Loucy (cell line): ENCODE measurements around the gene KRT12.
A peak's percentile ranks its signal among the peaks of the same experiment; 100 is the strongest.

Experiments
- H2AFZ ChIP-seq: fragments of 200-600 bp; sonication (generic); 2 replicates; pipeline ENCODE4 v1.6.0; 2016; ENCODE audit warnings: antibody characterized with exemption, mild to moderate bottlenecking, low read length, moderate library complexity
- H3F3A ChIP-seq: fragments of 200-600 bp; 2 replicates; pipeline ENCODE4 v1.6.0; 2016; ENCODE audit warnings: antibody characterized with exemption, low read depth, mild to moderate bottlenecking
- H3K27me3 ChIP-seq: fragments of 200-600 bp; sonication (generic); 2 replicates; pipeline ENCODE4 v1.6.1; 2014; ENCODE audit warnings: low read length, mild to moderate bottlenecking; ENCODE audit not compliant: insufficient read depth, poor library complexity, severe bottlenecking
- H3K36me3 ChIP-seq: fragments of 200-600 bp; sonication (generic); 2 replicates; pipeline ENCODE4 v1.6.1; 2016; ENCODE audit warnings: low read length; ENCODE audit not compliant: insufficient read depth
- H3K4me1 ChIP-seq: fragments of 200-600 bp; sonication (generic); 2 replicates; pipeline ENCODE4 v1.5.1; 2014; ENCODE audit warnings: low read length, mild to moderate bottlenecking; ENCODE audit not compliant: insufficient read depth, poor library complexity, severe bottlenecking
- H3K4me2 ChIP-seq: fragments of 200-600 bp; sonication (generic); 2 replicates; pipeline ENCODE4 v1.6.0; 2014; ENCODE audit warnings: antibody characterized with exemption, low read length, low read depth, mild to moderate bottlenecking; ENCODE audit not compliant: poor library complexity, severe bottlenecking
- H3K4me3 ChIP-seq: fragments of 200-600 bp; sonication (generic); 2 replicates; pipeline ENCODE4 v1.5.1; 2014; ENCODE audit warnings: low read length, mild to moderate bottlenecking, mixed read lengths; ENCODE audit not compliant: poor library complexity, severe bottlenecking
- H3K79me2 ChIP-seq: fragments of 200-600 bp; sonication (generic); 2 replicates; pipeline ENCODE4 v1.6.1; 2014; ENCODE audit warnings: low read length; ENCODE audit not compliant: insufficient read depth
- H3K9ac ChIP-seq: fragments of 200-600 bp; sonication (generic); 2 replicates; pipeline ENCODE4 v1.6.0; 2014; ENCODE audit warnings: mild to moderate bottlenecking, low read depth, low read length, moderate library complexity; ENCODE audit not compliant: poor library complexity, severe bottlenecking
- H3K9me2 ChIP-seq: fragments of 200-600 bp; sonication (generic); replicated peaks from 2 replicates; pipeline ENCODE4 v1.6.1; 2016; ENCODE audit warnings: low read depth, low read length, mixed read lengths
- H3K9me3 ChIP-seq: fragments of 200-600 bp; sonication (generic); 2 replicates; pipeline ENCODE4 v1.6.1; 2014; ENCODE audit warnings: mild to moderate bottlenecking, antibody characterized with exemption, low read length, low read depth; ENCODE audit not compliant: insufficient read depth
- H4K20me1 ChIP-seq: fragments of 200-600 bp; sonication (generic); 2 replicates; pipeline ENCODE4 v1.6.0; 2014; ENCODE audit warnings: antibody characterized with exemption, low read length, mild to moderate bottlenecking; ENCODE audit not compliant: insufficient read depth, poor library complexity, severe bottlenecking
- EZH2phosphoT487 ChIP-seq: fragments of 200-600 bp; IDR thresholded peaks from 2 replicates; pipeline ENCODE4 v1.6.1; 2018; ENCODE audit warnings: antibody characterized with exemption, mild to moderate bottlenecking, moderate library complexity, borderline replicate concordance
- TF ChIP-seq, protein P1 (sequence below): fragments of 200-600 bp; sonication (generic); conservative IDR thresholded peaks from 2 replicates; pipeline ENCODE4 v1.5.1; 2014; ENCODE audit warnings: mild to moderate bottlenecking, antibody characterized with exemption, low read length

The KRT12 gene

DNA sequence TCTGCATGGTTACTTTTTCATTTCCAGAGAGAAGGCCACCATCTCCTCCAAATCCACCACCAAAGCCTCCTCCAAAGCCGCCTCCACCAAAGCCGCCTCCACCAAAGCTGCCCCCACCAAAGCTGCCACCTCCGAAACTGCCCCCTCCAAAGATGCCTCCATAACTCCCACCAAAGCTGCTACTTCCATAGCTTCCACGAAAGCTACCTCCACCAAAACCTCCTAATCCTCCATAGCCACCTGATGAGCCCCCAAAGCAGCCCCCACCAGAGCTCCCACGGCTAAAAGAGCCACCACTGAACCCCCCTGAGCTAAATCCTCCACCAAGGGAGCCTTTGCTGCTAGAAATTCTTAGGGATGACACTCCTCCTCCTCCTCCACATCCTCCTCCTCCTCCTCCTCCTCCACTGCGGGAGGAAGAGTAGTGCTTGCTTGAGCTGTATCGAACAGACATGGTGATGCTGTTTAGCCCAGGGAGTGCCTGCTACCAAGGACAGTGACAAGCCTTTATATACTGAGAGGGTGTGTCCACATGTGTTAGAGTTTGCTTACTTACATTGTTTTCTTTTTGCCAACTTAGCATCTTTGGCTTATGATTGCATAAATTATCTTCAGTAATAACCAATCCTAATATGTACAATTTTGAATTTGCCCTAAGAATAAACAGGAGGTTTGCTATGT is 44.8 kb downstream of the KRT12 start, which contains the start of gene KRT10:
Gene KRT10 (minus strand): TSS at position 483 of the 681 bp plus-strand sequence. CDS start 29 bp downstream, at position 454.
- no peak within 1 kb of the TSS for H2AFZ ChIP-seq
- H3K36me3 ChIP-seq = no peaks in the 10 kb centered on the region
- no peak within 1 kb of the TSS for H3K4me2 ChIP-seq
- TF ChIP-seq EZH2phosphoT487 = no peak
- TF ChIP-seq, protein P1, sequence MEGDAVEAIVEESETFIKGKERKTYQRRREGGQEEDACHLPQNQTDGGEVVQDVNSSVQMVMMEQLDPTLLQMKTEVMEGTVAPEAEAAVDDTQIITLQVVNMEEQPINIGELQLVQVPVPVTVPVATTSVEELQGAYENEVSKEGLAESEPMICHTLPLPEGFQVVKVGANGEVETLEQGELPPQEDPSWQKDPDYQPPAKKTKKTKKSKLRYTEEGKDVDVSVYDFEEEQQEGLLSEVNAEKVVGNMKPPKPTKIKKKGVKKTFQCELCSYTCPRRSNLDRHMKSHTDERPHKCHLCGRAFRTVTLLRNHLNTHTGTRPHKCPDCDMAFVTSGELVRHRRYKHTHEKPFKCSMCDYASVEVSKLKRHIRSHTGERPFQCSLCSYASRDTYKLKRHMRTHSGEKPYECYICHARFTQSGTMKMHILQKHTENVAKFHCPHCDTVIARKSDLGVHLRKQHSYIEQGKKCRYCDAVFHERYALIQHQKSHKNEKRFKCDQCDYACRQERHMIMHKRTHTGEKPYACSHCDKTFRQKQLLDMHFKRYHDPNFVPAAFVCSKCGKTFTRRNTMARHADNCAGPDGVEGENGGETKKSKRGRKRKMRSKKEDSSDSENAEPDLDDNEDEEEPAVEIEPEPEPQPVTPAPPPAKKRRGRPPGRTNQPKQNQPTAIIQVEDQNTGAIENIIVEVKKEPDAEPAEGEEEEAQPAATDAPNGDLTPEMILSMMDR = no peak
- no peaks in the 10 kb centered on the region; the same call in 1 of the 2 replicates for H3K9me2 ChIP-seq
- no peak within 1 kb of the TSS for H3K9ac ChIP-seq
- no peaks in the 10 kb centered on the region for H3K9me3 ChIP-seq
- H3K79me2 ChIP-seq = peaks cover 25% of the 10 kb centered on the region
- peaks cover 40% of the 10 kb centered on the region for H3K4me1 ChIP-seq
- no peaks in the 10 kb centered on the region for H4K20me1 ChIP-seq
- H3K27me3 ChIP-seq = peaks cover 60% of the 10 kb centered on the region
- no peak within 1 kb of the TSS for H3K4me3 ChIP-seq
- H3F3A ChIP-seq = peaks cover 17% of the 10 kb centered on the region; the same call in 1 of the 2 replicates

DNA sequence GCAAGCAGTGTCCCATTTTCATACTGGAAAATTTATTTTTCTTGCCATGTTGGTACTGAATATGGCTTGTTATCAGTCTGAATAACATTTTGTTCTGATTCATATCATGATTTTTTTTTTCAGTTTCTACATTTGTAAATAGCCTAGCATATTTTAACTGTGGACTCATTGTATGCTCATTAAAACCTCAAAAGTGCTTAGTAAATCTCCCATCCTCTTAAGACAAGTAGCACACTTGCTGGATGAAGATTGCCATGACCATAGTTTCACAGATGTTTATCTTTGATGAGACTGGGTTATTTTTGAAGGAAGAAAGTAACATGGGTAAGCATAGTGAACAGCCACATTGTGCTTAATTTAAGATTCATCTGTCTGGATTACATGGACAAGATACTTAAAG is 45.5 kb downstream of the KRT12 start:
- H3K27me3 ChIP-seq = peaks cover 66% of the 10 kb centered on the region
- no peak overlapping the region for H3K4me2 ChIP-seq
- H3K9me3 ChIP-seq = no peaks in the 10 kb centered on the region
- no peak overlapping the region for H3K4me3 ChIP-seq
- H3K36me3 ChIP-seq = no peaks in the 10 kb centered on the region
- no peaks in the 10 kb centered on the region; the same call in 1 of the 2 replicates for H3K9me2 ChIP-seq
- no peak for TF ChIP-seq EZH2phosphoT487
- TF ChIP-seq, protein P1 = no peak
- no peak overlapping the region for H3K9ac ChIP-seq
- peaks cover 34% of the 10 kb centered on the region for H3K4me1 ChIP-seq
- peaks cover 15% of the 10 kb centered on the region; the same call in 1 of the 2 replicates for H3F3A ChIP-seq
- no peaks in the 10 kb centered on the region for H4K20me1 ChIP-seq
- no peak overlapping the region for H2AFZ ChIP-seq
- H3K79me2 ChIP-seq = peaks cover 27% of the 10 kb centered on the region

DNA sequence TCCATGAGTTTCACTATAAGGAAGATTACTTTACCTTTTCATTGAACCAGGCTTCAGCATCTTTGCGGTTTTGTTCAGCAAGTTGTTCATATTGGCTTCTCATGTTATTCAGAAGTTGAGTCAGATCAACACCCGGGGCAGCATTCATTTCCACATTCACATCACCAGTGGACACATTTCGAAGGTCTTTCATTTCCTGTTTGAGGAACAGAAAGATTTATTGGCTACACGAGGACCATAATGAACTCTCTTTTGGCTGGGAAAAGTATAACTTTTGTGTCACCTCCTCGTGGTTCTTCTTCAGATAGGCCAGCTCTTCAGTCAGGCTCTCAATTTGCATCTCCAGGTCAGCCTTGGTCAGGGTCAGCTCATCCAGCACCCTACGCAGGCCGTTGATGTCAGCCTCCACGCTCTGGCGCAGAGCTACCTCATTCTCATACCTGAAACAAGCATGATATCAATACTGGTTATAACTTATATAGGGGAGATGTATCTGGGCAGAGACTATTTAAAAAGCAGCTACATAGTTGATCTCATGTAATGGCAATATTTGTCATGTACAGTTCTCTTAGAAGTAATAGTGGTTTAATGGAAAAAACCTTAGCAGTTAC is 46.7 kb downstream of the KRT12 start:
- no peaks in the 10 kb centered on the region for H3K36me3 ChIP-seq
- TF ChIP-seq, protein P1 = no peak
- H3K4me1 ChIP-seq = peaks cover 33% of the 10 kb centered on the region
- H3K9me3 ChIP-seq = no peaks in the 10 kb centered on the region
- H3K27me3 ChIP-seq = peaks cover 67% of the 10 kb centered on the region
- no peaks in the 10 kb centered on the region for H4K20me1 ChIP-seq
- no peaks in the 10 kb centered on the region; the same call in 1 of the 2 replicates for H3K9me2 ChIP-seq
- peak overlapping the region; percentile 97 for H3K4me3 ChIP-seq
- peaks cover 22% of the 10 kb centered on the region for H3K79me2 ChIP-seq
- H3K9ac ChIP-seq = no peak overlapping the region
- no peak overlapping the region for H2AFZ ChIP-seq
- peak overlapping the region; percentile 94 for H3K4me2 ChIP-seq
- peaks cover 15% of the 10 kb centered on the region; the same call in 1 of the 2 replicates for H3F3A ChIP-seq
